Measurements from ENCODE around the gene TMEM255B. TPM values are rescaled to one million over a fixed set of nuclear protein-coding genes. Genes with fewer than 3 reads are reported as not detected.

TMEM255B gene
- total RNA-seq, 1 donor from 2014 or later = 0.89 TPM

- Mint-ChIP-seq H3K4me1 (ENCODE audit: unreplicated experiment) (no peaks in the 10 kb centered on the region), H3K27ac (ENCODE audit: unreplicated experiment) (no peak overlapping the region), H3K27me3 (ENCODE audit: unreplicated experiment) (no peaks in the 10 kb centered on the region), H3K9me3 (ENCODE audit: unreplicated experiment) (no peaks in the 10 kb centered on the region), H3K36me3 (ENCODE audit: unreplicated experiment) (peaks cover 3% of the 10 kb centered on the region), H3K4me3 (ENCODE audit: unreplicated experiment) (no peak overlapping the region)
- no peak for DNase-seq (ENCODE audit: extremely low spot score, unreplicated experiment)
- TF ChIP-seq, protein P1, sequence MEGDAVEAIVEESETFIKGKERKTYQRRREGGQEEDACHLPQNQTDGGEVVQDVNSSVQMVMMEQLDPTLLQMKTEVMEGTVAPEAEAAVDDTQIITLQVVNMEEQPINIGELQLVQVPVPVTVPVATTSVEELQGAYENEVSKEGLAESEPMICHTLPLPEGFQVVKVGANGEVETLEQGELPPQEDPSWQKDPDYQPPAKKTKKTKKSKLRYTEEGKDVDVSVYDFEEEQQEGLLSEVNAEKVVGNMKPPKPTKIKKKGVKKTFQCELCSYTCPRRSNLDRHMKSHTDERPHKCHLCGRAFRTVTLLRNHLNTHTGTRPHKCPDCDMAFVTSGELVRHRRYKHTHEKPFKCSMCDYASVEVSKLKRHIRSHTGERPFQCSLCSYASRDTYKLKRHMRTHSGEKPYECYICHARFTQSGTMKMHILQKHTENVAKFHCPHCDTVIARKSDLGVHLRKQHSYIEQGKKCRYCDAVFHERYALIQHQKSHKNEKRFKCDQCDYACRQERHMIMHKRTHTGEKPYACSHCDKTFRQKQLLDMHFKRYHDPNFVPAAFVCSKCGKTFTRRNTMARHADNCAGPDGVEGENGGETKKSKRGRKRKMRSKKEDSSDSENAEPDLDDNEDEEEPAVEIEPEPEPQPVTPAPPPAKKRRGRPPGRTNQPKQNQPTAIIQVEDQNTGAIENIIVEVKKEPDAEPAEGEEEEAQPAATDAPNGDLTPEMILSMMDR (IDR thresholded peaks at IDR 0.05) = no peak
Measured at GRCh38 chr13:113845723-113846635, 87.0 kb downstream of the TMEM255B start.

GRCh38 chr13:113846636-113847318 is 87.8 kb downstream of the TMEM255B start:
- no peak overlapping the region for H3K27ac Mint-ChIP-seq (ENCODE audit: unreplicated experiment)
- TF ChIP-seq, protein P1 (IDR thresholded peaks at IDR 0.05) = no peak
- H3K4me3 Mint-ChIP-seq (ENCODE audit: unreplicated experiment) = no peak overlapping the region
- H3K27me3 Mint-ChIP-seq (ENCODE audit: unreplicated experiment) = no peaks in the 10 kb centered on the region
- no peaks in the 10 kb centered on the region for H3K4me1 Mint-ChIP-seq (ENCODE audit: unreplicated experiment)
- no peak for DNase-seq (ENCODE audit: extremely low spot score, unreplicated experiment)
- peaks cover 3% of the 10 kb centered on the region for H3K36me3 Mint-ChIP-seq (ENCODE audit: unreplicated experiment)
- H3K9me3 Mint-ChIP-seq (ENCODE audit: unreplicated experiment) = no peaks in the 10 kb centered on the region

DNA sequence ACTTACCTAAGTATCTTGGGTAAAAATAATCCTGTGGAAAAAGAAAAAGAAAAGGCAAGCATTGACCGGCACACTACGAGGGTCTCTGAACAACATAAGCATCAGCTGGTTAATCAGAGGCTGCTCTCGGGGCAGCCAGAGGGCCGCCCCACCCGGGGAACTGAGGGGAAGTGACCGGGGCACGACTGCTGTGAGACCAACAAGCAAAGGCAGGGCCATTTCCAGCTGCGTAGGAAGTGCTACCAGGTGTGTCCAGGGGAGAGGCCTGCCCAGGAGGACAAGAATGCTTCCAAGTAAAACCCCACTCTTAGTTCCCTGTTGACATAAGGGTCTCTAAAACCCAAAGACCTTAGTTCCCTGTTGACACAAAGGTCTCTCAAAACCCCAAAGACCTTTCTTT is 89.0 kb downstream of the TMEM255B start:
- Mint-ChIP-seq H3K4me1 (ENCODE audit: unreplicated experiment) (no peaks in the 10 kb centered on the region), H3K9me3 (ENCODE audit: unreplicated experiment) (no peaks in the 10 kb centered on the region), H3K27me3 (ENCODE audit: unreplicated experiment) (no peaks in the 10 kb centered on the region), H3K36me3 (ENCODE audit: unreplicated experiment) (peaks cover 3% of the 10 kb centered on the region), H3K27ac (ENCODE audit: unreplicated experiment) (no peak overlapping the region), H3K4me3 (ENCODE audit: unreplicated experiment) (no peak overlapping the region)
- DNase-seq (ENCODE audit: extremely low spot score, unreplicated experiment) = peak; percentile 73
- TF ChIP-seq, protein P1 (IDR thresholded peaks at IDR 0.05) = no peak

GRCh38 chr13:113848431-113849260 is 89.6 kb downstream of the TMEM255B start:
- H3K27me3 Mint-ChIP-seq (ENCODE audit: unreplicated experiment) = no peaks in the 10 kb centered on the region
- peaks cover 3% of the 10 kb centered on the region for H3K36me3 Mint-ChIP-seq (ENCODE audit: unreplicated experiment)
- H3K9me3 Mint-ChIP-seq (ENCODE audit: unreplicated experiment) = no peaks in the 10 kb centered on the region
- H3K4me1 Mint-ChIP-seq (ENCODE audit: unreplicated experiment) = no peaks in the 10 kb centered on the region
- peak; percentile 65 for DNase-seq (ENCODE audit: extremely low spot score, unreplicated experiment)
- H3K27ac Mint-ChIP-seq (ENCODE audit: unreplicated experiment) = no peak overlapping the region
- TF ChIP-seq, protein P1 (IDR thresholded peaks at IDR 0.05) = no peak
- no peak overlapping the region for H3K4me3 Mint-ChIP-seq (ENCODE audit: unreplicated experiment)
